WTC11 (cell line): ENCODE data around the gene TIMM29. TPM values are rescaled to one million over a fixed set of nuclear protein-coding genes. Genes with fewer than 3 reads are reported as not detected.
A peak's percentile ranks its signal among the peaks of the same experiment; 100 is the strongest.

Experiments used
- ATAC-seq: fragments of 200-7000 bp; cut with Tn5 transposase; 2 replicates; pipeline ENCODE4 v1.10.0; 2021; ENCODE audit warnings: mild to moderate bottlenecking, moderate library complexity
- CTCF ChIA-PET: fragments of 300-600 bp; sonication (Branson Sonifier 250); formaldehyde crosslinking; loops from one replicate; lab custom pipeline; 2021; ENCODE audit warnings: antibody characterized with exemption; lab: Charles Lee
- POLR2A ChIA-PET: fragments of 350-600 bp; sonication (Branson Sonifier 250); formaldehyde crosslinking; loops from one replicate; lab custom pipeline; 2021; ENCODE audit warnings: antibody characterized with exemption; lab: Charles Lee
- DNase-seq: peaks from one replicate; pipeline ENCODE4 v3.0.0; 2021; ENCODE audit warnings: low spot score
- H3K27ac Mint-ChIP-seq: 2 replicates; pipeline ENCODE4 v1.8.0; 2021; ENCODE audit warnings: mixed read lengths
- H3K27me3 Mint-ChIP-seq: 2 replicates; pipeline ENCODE4 v1.8.0; 2021; ENCODE audit warnings: low read depth, mild to moderate bottlenecking, moderate library complexity, mixed read lengths
- H3K36me3 Mint-ChIP-seq: 2 replicates; pipeline ENCODE4 v1.8.0; 2021; ENCODE audit warnings: mixed read lengths
- H3K4me1 Mint-ChIP-seq: 2 replicates; pipeline ENCODE4 v1.8.0; 2022; ENCODE audit warnings: mixed read lengths
- H3K4me3 Mint-ChIP-seq: 2 replicates; pipeline ENCODE4 v1.8.0; 2021; ENCODE audit warnings: mild to moderate bottlenecking, moderate library complexity, mixed read lengths
- H3K9me3 Mint-ChIP-seq: 2 replicates; pipeline ENCODE4 v1.8.0; 2021; ENCODE audit warnings: mixed read lengths
- ATF1 ChIP-seq: sonication (generic); formaldehyde crosslinking; IDR thresholded peaks from 2 replicates; pipeline ENCODE4 v1.8.1; 2023; ENCODE audit warnings: mild to moderate bottlenecking, moderate library complexity, missing genetic modification reagents
- FOXK1 ChIP-seq: sonication (generic); formaldehyde crosslinking; IDR thresholded peaks from 2 replicates; pipeline ENCODE4 v1.8.0; 2022; ENCODE audit warnings: mild to moderate bottlenecking, moderate library complexity, missing genetic modification reagents
- HMGA2 ChIP-seq: fragments of 250-450 bp; sonication (Bioruptor Pico); IDR thresholded peaks from 2 replicates; pipeline ENCODE4 v1.4.0; 2021; ENCODE audit warnings: mild to moderate bottlenecking, moderate library complexity
- JUN ChIP-seq: sonication (generic); formaldehyde crosslinking; IDR thresholded peaks from 2 replicates; pipeline ENCODE4 v1.8.0; 2023; ENCODE audit warnings: mild to moderate bottlenecking, missing genetic modification reagents
- KAT7 ChIP-seq: sonication (generic); formaldehyde crosslinking; IDR thresholded peaks from 2 replicates; pipeline ENCODE4 v1.8.1; 2023; ENCODE audit warnings: missing genetic modification reagents, mild to moderate bottlenecking, borderline replicate concordance
- MXD4 ChIP-seq: fragments of 250-450 bp; sonication (Bioruptor Pico); IDR thresholded peaks from 2 replicates; pipeline ENCODE4 v1.8.0; 2021; ENCODE audit warnings: mild to moderate bottlenecking, moderate library complexity, borderline replicate concordance
- NFYB ChIP-seq: sonication (generic); formaldehyde crosslinking; conservative IDR thresholded peaks from 2 replicates; pipeline ENCODE4 v1.8.0; 2022; ENCODE audit warnings: low read depth, missing genetic modification reagents
- PRRX2 ChIP-seq: fragments of 250-450 bp; sonication (Bioruptor Pico); IDR thresholded peaks from 2 replicates; pipeline ENCODE4 v1.8.0; 2021; ENCODE audit warnings: mild to moderate bottlenecking
- RORB ChIP-seq: fragments of 250-450 bp; sonication (Bioruptor Pico); IDR thresholded peaks from 2 replicates; pipeline ENCODE4 v1.9.0; 2021; ENCODE audit warnings: mild to moderate bottlenecking
- ZNF396 ChIP-seq: fragments of 250-450 bp; sonication (Bioruptor Pico); IDR thresholded peaks from 2 replicates; pipeline ENCODE4 v1.8.0; 2021; ENCODE audit warnings: mild to moderate bottlenecking, moderate library complexity, borderline replicate concordance
- total RNA-seq: library from RNA; stranded (reverse); gene quantifications from 3 replicates; pipeline ENCODE4 v1.2.3, GENCODE V29; 2021
- TF ChIP-seq, protein P1 (sequence below): sonication (generic); formaldehyde crosslinking; IDR thresholded peaks from 2 replicates; pipeline ENCODE4 v1.8.0; 2022; ENCODE audit warnings: mild to moderate bottlenecking, missing genetic modification reagents
- TF ChIP-seq, protein P2 (sequence below): sonication (generic); formaldehyde crosslinking; IDR thresholded peaks from 2 replicates; pipeline ENCODE4 v1.8.1; 2023; ENCODE audit warnings: mild to moderate bottlenecking, missing genetic modification reagents, moderate library complexity
- TF ChIP-seq, protein P3 (sequence below): fragments of 250-450 bp; sonication (Bioruptor Pico); IDR thresholded peaks from 2 replicates; pipeline ENCODE4 v2.1.2; 2022; ENCODE audit warnings: mild to moderate bottlenecking, moderate library complexity
- TF ChIP-seq, protein P4 (sequence below): sonication (generic); formaldehyde crosslinking; IDR thresholded peaks from 2 replicates; pipeline ENCODE4 v1.8.1; 2022; ENCODE audit warnings: missing genetic modification reagents, borderline replicate concordance
- TF ChIP-seq, protein P5 (sequence below): sonication (generic); formaldehyde crosslinking; conservative IDR thresholded peaks from 2 replicates; pipeline ENCODE4 v1.8.1; 2022; ENCODE audit warnings: mild to moderate bottlenecking, missing genetic modification reagents
- TF ChIP-seq, protein P6 (sequence below): sonication (generic); formaldehyde crosslinking; IDR thresholded peaks from 2 replicates; pipeline ENCODE4 v1.8.1; 2023; ENCODE audit warnings: mild to moderate bottlenecking, moderate library complexity, missing genetic modification reagents
- TF ChIP-seq, protein P7 (sequence below): fragments of 250-450 bp; sonication (Bioruptor Pico); conservative IDR thresholded peaks from 2 replicates; pipeline ENCODE4 v1.9.0; 2021; ENCODE audit warnings: mild to moderate bottlenecking
- TF ChIP-seq, protein P8 (sequence below): sonication (generic); formaldehyde crosslinking; IDR thresholded peaks from 2 replicates; pipeline ENCODE4 v1.8.1; 2022; ENCODE audit warnings: low read depth, missing genetic modification reagents, borderline replicate concordance

Gene TIMM29
- total RNA-seq, 1 experiment from 2014 or later: 33.8 TPM

DNA sequence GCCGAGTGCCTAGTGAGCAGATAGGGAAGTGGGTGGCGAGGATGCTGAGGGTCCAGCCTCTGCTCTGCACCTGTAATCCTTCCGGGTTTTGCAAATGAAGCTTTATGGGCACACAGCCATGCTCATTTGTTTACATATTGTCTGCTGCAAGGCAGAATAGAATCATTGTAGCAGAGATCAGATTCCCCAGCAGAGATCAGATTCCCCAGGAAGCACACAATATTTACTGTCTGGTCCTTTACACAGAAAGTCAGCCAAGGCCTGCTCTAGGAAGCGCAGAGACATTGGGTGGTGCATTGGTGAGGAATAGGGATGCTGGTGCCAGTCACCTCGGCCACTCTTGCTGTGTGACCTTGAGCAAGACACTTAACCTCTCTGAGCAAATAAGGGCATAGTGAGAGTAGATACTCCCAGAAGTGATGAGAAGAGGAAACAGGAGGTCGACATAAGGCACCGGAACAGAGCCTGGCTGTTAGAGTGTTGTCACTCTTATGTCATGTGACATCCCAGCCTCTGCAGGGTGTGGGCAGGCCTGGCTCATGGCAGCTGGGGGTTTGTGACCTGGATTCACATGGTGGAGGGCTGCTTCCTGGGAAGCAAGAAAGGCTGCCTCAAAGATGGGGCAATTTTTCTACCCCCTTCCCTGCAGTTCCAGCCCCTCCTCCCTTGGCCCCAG is 31.6 kb upstream of the TIMM29 start:
- H3K36me3 Mint-ChIP-seq: no peaks in the 10 kb centered on the region
- no peaks in the 10 kb centered on the region for H3K9me3 Mint-ChIP-seq
- ATAC-seq (no peak), DNase-seq (no peak)
- no peak overlapping the region for H3K4me3 Mint-ChIP-seq
- H3K27me3 Mint-ChIP-seq: no peaks in the 10 kb centered on the region
- CTCF ChIA-PET: interaction anchor here (0.7 to 2.1 kb wide), 6 partner anchors 9 to 110 kb away, joined by 3 to 9 read pairs (median 4); no protein-coding TSS in a partner anchor
- POLR2A ChIA-PET: no interaction called here
- TF ChIP-seq NFYB (CRISPR knock-in tag): no peak
- no peak for TF ChIP-seq FOXK1
- TF ChIP-seq, protein P1, sequence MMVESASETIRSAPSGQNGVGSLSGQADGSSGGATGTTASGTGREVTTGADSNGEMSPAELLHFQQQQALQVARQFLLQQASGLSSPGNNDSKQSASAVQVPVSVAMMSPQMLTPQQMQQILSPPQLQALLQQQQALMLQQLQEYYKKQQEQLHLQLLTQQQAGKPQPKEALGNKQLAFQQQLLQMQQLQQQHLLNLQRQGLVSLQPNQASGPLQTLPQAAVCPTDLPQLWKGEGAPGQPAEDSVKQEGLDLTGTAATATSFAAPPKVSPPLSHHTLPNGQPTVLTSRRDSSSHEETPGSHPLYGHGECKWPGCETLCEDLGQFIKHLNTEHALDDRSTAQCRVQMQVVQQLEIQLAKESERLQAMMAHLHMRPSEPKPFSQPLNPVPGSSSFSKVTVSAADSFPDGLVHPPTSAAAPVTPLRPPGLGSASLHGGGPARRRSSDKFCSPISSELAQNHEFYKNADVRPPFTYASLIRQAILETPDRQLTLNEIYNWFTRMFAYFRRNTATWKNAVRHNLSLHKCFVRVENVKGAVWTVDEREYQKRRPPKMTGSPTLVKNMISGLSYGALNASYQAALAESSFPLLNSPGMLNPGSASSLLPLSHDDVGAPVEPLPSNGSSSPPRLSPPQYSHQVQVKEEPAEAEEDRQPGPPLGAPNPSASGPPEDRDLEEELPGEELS (CRISPR knock-in tag): no peak
- TF ChIP-seq, protein P2, sequence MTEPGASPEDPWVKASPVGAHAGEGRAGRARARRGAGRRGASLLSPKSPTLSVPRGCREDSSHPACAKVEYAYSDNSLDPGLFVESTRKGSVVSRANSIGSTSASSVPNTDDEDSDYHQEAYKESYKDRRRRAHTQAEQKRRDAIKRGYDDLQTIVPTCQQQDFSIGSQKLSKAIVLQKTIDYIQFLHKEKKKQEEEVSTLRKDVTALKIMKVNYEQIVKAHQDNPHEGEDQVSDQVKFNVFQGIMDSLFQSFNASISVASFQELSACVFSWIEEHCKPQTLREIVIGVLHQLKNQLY: no peak
- TF ChIP-seq, protein P3, sequence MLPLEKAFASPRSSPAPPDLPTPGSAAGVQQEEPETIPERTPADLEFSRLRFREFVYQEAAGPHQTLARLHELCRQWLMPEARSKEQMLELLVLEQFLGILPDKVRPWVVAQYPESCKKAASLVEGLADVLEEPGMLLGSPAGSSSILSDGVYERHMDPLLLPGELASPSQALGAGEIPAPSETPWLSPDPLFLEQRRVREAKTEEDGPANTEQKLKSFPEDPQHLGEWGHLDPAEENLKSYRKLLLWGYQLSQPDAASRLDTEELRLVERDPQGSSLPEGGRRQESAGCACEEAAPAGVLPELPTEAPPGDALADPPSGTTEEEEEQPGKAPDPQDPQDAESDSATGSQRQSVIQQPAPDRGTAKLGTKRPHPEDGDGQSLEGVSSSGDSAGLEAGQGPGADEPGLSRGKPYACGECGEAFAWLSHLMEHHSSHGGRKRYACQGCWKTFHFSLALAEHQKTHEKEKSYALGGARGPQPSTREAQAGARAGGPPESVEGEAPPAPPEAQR (CRISPR knock-in tag): no peak
- no peak for TF ChIP-seq KAT7 (CRISPR knock-in tag)
- TF ChIP-seq HMGA2: no peak
- TF ChIP-seq ZNF396 (CRISPR knock-in tag): no peak
- TF ChIP-seq MXD4 (CRISPR knock-in tag): no peak
- TF ChIP-seq RORB: no peak
- TF ChIP-seq, protein P4, sequence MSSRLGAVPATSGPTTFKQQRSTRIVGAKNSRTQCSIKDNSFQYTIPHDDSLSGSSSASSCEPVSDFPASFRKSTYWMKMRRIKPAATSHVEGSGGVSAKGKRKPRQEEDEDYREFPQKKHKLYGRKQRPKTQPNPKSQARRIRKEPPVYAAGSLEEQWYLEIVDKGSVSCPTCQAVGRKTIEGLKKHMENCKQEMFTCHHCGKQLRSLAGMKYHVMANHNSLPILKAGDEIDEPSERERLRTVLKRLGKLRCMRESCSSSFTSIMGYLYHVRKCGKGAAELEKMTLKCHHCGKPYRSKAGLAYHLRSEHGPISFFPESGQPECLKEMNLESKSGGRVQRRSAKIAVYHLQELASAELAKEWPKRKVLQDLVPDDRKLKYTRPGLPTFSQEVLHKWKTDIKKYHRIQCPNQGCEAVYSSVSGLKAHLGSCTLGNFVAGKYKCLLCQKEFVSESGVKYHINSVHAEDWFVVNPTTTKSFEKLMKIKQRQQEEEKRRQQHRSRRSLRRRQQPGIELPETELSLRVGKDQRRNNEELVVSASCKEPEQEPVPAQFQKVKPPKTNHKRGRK (CRISPR knock-in tag): no peak
- TF ChIP-seq, protein P5, sequence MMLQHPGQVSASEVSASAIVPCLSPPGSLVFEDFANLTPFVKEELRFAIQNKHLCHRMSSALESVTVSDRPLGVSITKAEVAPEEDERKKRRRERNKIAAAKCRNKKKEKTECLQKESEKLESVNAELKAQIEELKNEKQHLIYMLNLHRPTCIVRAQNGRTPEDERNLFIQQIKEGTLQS: no peak
- TF ChIP-seq ATF1 (CRISPR knock-in tag): no peak
- peaks cover 38% of the 10 kb centered on the region for H3K4me1 Mint-ChIP-seq
- H3K27ac Mint-ChIP-seq: peak overlapping the region; percentile 91

DNA sequence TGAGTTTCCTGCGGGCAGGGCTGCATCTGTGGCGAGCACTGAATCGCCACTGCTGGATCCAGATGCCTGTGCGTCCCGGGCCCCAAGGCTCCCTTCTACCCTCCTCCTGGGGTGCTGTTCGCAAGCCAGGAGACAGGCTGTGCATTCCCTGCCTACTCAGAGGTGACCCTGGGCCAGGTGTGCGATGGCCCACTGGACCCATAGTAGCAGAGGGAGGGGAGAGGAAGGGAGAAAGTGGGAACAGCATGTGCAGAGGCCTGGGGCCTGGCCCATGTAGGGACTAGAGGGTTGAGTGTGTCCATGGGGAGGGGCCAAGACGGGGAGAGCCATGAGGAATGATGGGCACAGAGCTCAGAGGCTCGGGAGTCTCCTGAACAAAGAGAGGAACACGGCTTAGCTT is 30.0 kb upstream of the TIMM29 start:
- CTCF ChIA-PET: interaction anchor here (0.5 to 2.6 kb wide), 7 partner anchors 10 to 249 kb away, joined by 3 to 14 read pairs (median 3); no protein-coding TSS in a partner anchor

More for the DNA sequence above, 30.0 kb upstream of the TIMM29 start:
- ATAC-seq (no peak; the same call in 1 of the 2 replicates), DNase-seq (no peak)
- Mint-ChIP-seq H3K36me3 (peaks cover 12% of the 10 kb centered on the region), H3K4me1 (peaks cover 31% of the 10 kb centered on the region), H3K27ac (peak overlapping the region; percentile 93), H3K4me3 (no peak overlapping the region), H3K9me3 (peaks cover 9% of the 10 kb centered on the region), H3K27me3 (no peaks in the 10 kb centered on the region)
- TF ChIP-seq JUN (CRISPR knock-in tag) (no peak), PRRX2 (CRISPR knock-in tag) (no peak)
- TF ChIP-seq, protein P6, sequence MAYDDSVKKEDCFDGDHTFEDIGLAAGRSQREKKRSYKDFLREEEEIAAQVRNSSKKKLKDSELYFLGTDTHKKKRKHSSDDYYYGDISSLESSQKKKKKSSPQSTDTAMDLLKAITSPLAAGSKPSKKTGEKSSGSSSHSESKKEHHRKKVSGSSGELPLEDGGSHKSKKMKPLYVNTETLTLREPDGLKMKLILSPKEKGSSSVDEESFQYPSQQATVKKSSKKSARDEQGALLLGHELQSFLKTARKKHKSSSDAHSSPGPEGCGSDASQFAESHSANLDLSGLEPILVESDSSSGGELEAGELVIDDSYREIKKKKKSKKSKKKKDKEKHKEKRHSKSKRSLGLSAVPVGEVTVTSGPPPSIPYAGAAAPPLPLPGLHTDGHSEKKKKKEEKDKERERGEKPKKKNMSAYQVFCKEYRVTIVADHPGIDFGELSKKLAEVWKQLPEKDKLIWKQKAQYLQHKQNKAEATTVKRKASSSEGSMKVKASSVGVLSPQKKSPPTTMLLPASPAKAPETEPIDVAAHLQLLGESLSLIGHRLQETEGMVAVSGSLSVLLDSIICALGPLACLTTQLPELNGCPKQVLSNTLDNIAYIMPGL (CRISPR knock-in tag): no peak
- TF ChIP-seq, protein P7, sequence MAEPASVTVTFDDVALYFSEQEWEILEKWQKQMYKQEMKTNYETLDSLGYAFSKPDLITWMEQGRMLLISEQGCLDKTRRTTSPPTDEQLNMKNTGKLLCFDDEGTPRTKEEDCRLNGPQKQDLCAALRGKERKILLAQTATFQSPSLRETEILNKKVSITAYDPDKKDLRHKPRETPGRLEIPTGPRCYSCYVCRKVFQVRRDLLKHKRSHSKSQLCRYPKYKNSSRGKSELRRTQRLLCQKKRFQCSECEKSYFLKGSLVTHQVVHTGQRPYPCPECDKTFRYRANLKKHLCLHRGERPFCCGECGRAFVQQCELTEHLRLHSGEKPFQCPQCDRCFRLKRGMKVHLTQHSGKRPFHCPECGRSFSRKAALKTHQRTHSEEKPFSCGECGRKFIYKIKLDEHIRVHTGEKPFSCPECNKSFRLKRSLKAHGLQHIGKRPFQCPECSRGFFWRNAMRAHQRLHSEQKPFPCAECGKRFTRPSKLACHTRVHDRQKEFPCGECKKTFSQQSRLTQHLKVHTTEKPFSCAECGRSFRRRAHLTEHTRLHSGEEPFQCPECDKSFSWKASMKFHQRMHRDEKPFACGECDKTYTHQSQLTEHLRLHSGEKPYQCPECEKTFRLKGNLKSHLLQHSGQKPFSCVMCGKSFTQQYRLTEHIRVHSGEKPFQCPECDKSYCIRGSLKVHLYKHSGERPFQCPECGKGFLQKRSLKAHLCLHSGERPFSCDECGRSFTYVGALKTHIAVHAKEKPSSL (CRISPR knock-in tag): no peak
- TF ChIP-seq, protein P8, sequence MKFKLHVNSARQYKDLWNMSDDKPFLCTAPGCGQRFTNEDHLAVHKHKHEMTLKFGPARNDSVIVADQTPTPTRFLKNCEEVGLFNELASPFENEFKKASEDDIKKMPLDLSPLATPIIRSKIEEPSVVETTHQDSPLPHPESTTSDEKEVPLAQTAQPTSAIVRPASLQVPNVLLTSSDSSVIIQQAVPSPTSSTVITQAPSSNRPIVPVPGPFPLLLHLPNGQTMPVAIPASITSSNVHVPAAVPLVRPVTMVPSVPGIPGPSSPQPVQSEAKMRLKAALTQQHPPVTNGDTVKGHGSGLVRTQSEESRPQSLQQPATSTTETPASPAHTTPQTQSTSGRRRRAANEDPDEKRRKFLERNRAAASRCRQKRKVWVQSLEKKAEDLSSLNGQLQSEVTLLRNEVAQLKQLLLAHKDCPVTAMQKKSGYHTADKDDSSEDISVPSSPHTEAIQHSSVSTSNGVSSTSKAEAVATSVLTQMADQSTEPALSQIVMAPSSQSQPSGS (CRISPR knock-in tag): no peak
- TF ChIP-seq, protein P4 (CRISPR knock-in tag): no peak
- POLR2A ChIA-PET: interaction anchor here (0.6 to 0.7 kb wide), 3 partner anchors 12 to 148 kb away, joined by 3 to 4 read pairs (median 4); no protein-coding TSS in a partner anchor
